SK-MEL-5 (cell line): ENCODE results near the gene HOXD4. TPM values are rescaled to one million over a fixed set of nuclear protein-coding genes. Genes with fewer than 3 reads are reported as not detected.

Experiments used
- DNase-seq: peaks from one replicate; pipeline ENCODE4 v3.0.0-alpha.2; 2016; ENCODE audit warnings: low read depth, low spot score
- in situ Hi-C: cut with HindIII; loops from 2 replicates; pipeline ENCODE4 v1.10.0; 2016; ENCODE audit warnings: low sequenced_read_pairs, high pct_unique_total_duplicates, low pct_unique_long_range_greater_than_20kb
- total RNA-seq: library from RNA; depleted of rRNA; stranded (reverse); fragments of >200 nt; shearing (Covaris generic); gene quantifications from 2 replicates; pipeline ENCODE4 v1.2.3, GENCODE V29; 2014

HOXD4 gene
- total RNA-seq, 1 experiment from 2014 or later: 4.2 TPM

DNA sequence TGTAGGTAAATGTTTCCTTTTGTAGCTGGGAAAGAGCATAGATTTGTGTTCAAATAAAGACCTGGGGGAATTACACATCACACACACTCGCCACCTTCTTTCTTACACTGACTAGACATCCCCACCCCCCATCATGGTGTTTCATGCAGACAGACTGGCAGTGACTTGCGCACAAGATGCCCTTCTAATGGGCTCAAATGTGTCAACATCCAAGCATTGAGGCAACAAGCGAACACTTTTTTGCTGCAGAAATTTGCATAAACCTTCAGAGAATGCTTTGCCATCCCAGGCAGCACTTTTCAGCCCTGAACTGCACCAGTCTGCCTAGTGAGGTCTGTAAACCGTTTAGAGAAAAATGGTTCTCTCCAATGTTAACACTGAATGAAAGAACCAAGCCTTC lies 17.3 kb upstream of the HOXD4 start:
- in situ Hi-C loops: no loop called here
- no peak for DNase-seq

DNA sequence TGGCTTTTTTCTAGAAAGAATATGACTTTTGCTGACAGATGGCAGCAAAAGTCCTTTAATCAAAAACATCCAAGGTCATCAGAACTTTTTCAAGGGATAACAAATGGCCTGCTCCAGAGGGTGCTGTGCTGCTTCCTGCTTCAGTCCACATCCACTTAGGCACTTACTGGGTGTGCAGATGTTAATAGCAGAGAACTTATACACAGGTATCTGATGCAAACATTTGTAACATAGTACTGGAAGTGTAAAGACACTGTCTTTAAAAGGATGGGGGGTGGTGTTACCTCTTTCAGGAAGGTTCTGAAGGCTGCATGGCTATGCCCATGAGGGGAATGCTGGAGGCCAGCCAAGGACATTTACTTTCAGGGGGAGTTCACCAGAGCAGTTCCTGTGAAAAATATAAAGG lies 16.3 kb upstream of the HOXD4 start:
- in situ Hi-C loops: no loop called here
- DNase-seq: peak; percentile 38

DNA sequence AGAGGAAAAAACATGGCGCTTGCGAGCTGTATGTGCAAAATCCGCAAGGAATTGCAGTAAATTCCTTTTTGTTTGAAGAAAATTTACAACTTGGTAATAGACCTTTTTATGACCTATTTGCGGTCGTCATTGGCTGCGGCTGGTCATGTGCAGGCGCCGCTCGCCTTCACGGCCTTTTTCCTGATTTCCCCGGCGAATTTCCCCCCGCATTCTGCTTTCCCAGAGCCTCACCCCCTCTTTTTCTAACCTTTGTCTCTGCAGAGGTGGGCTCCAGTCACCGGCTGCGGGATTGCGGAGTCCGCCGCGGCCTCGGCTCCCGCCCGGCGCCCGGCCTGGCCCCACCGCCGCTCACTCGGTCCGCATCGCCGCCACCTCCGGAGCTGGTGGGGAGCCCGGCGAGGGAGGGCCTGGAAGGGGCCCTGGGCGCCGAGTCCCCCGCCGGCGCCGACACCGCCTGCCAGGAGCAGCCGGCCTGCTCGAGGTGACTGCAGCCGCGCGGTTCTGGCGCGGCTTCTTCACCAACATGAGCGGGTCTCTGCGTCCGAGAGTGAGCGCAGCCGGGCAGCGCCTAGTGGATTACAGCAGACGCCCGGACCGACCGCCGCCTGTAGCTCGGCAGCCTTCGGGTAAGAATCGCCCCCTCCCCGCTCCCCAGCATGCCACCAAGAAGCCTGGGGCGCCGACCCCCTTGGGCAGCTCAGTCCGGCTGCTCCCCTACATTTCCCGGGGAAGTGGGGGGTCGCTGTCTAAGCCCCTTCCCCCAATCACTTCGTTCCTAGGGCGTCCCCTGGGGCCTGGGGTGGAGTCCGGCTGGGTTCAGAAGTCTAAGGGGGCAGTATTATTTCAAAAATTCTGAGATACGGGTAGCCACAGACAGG lies 14.7 kb upstream of the HOXD4 start:
- peak; percentile 26 for DNase-seq
- in situ Hi-C loops: no loop called here

DNA sequence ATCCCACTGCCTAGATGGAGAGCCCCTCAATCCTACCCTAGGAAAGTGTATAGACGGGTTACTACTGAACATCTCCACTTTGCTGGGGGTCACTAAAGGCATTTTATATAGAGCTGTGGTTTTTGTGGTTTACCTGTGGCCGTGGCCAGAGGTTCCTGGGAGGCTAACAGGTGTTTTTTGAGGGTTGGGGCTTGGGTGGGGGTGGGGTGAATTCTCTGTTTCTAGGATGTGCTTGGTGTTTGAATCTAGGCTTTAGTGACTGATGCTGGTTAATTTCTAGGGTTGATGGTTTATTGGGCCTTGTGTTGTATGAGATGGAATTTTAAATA lies 14.1 kb upstream of the HOXD4 start:
- DNase-seq: no peak
- in situ Hi-C loops: no loop called here

DNA sequence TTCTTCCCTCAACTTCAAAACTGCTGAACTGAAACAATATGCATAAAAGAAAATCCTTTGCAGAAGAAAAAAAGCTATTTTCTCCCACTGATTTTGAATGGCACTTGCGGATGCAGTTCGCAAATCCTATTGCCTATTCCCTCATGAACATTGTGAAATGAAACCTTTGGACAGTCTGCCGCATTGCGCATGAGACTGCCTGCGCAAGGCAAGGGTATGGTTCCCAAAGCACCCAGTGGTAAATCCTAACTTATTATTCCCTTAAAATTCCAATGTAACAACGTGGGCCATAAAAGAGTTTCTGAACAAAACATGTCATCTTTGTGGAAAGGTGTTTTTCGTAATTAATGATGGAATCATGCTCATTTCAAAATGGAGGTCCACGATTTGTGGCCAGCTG lies 13.4 kb upstream of the HOXD4 start:
- DNase-seq: no peak
- in situ Hi-C loops: no loop called here

DNA sequence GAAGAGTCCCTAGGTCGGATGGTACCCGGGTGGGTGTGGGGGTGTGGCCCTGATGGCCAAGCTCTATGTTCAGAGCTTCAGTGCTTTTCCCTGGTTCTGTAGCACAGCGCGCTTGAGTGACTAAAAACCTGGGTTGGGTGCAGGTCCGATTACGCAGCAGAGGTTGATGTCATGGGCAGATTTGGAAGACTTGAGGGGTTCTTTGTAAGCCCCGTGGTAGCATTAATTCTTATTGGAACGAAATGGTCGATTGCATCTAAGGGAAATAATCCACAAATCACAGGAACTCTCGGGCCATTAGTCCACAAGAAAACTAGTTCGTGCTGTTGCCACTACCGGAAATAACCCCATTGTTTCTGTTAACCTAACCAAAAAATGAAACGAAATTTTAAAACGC lies 12.8 kb upstream of the HOXD4 start:
- DNase-seq: no peak
- in situ Hi-C loops: no loop called here

DNA sequence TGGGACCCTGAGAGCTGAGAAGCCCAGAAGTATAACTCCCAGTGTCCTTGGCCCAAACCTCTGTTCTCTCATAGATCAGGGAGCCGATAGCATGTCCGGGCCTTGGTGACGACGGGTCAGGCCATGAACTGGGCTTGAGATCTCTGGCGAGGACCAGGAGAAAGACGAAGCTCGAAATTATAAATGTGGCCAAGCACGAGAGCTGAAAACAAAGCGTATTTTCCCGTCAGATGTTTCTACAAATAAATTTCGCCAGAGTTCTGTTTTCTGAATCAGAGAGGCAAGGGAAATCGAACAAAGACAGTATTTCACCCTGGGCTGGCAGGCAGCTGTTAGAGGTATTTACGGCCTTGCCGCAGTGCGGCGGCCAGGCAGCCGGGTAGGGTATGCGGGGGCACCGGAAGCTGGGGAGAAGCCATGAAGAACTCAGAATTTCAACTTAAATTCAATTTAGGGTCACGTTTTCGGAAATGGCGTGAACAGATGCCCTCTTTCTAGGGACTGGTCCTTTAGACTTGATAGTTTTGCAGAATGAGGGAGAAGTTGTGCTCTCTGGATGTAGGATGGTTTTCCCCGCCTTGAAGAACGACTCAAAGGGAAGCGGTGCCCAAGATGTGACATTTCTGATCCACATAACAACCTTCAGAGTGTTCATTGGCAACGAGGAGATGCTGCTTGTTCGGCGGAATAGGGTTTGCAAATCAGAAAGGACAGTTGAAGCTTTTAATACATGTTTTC lies 12.3 kb upstream of the HOXD4 start:
- DNase-seq: no peak
- in situ Hi-C loops: no loop called here

DNA sequence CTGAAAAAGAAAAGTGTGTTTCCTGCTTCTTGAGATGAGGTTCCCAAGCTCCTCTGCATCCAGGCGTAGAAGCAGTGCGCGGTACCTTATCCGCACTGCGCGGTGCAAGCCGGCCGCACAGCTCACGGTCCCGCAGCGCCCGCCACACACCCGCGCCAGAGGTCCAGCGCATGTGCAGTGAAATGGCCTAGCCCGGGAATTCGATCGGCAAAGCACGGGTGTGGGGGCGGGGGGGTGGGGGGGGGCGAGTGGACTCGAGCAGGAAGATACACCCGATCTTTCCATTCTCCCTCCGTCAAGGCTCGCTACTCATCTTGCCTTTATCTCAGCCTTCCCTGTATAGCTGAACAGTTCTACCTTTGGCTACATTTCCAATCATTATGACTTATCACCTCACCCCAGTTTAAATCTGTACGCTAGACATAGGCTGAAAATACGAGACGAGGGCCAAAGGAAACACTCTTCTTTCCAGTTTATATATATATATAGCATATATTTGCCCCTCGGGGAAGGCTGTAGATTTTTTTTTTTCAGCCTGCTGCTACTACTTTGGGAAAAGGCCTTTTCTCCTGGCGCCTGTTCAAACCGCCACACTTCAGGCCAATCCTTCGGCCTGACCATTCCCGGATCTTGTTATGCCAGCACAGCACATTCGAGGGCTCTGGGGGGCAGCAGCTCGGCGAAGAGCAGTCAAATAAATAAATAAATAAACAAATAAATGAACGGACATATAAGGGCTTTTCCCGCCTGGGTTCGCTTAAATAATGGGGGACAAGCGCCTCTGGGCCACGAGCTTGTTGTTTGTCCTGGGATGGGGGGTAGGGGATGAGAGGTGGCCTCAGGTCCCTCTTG lies 11.5 kb upstream of the HOXD4 start:
- no peak for DNase-seq
- in situ Hi-C loops: no loop called here

DNA sequence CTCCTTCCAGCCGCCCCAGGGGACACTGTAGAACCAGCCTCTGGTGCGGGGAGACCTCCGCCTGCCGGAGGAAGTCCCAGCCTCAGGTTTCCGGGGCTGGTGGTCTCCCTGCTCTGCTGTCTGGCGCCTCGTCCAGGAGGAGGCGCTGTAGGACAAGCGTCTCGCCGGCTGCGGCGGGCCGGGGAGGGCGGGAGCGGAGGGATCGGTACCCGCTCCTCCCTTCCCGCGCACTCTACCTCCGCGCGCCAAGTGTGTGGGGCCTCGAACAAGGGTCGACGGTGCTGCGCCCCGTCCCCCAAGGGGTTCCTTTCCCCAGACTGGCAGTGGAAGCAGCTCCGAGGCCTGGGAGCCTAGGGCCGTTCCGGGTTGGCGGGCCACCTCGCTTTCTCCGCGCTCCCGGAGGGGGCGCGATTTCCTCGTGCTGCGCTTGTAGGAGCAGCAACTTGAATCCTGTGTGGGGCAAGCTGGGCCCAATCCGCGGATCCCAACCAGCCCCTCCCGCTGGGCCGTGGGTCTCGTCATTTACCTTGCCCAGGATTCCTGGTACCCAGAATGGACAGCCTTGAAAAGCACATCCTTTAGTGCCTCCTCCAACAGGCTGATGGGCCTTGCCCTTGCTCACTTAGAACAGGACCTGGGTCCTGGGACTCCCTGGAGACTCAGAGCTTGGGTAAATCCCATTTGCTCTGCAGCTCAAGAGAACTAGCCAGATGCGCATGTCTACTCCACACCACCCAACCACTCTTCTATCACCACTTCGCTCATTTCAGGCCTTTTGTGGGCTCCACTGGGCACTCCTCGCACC lies 10.6 kb upstream of the HOXD4 start:
- in situ Hi-C loops: no loop called here
- DNase-seq: peak; percentile 80

DNA sequence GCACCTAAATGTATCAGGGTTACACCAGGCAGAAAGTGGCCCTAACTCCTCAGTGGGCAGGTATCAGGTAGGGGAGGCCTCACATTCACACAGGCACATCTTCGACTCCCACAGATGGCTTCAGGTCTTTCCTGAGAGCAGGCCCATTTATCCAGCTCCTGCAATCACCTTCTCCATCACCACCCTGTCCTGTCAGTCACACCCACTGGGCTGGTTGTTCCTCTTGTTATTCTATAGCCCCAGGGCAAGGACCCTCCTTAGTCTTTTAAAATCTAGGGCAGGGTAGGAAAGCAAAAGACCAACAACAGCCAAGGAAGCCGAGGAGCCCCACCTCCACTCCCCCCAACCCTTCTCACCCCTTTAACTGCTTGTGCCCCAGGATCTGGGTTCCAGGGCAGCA lies 9.1 kb upstream of the HOXD4 start:
- DNase-seq: no peak
- in situ Hi-C loops: no loop called here

DNA sequence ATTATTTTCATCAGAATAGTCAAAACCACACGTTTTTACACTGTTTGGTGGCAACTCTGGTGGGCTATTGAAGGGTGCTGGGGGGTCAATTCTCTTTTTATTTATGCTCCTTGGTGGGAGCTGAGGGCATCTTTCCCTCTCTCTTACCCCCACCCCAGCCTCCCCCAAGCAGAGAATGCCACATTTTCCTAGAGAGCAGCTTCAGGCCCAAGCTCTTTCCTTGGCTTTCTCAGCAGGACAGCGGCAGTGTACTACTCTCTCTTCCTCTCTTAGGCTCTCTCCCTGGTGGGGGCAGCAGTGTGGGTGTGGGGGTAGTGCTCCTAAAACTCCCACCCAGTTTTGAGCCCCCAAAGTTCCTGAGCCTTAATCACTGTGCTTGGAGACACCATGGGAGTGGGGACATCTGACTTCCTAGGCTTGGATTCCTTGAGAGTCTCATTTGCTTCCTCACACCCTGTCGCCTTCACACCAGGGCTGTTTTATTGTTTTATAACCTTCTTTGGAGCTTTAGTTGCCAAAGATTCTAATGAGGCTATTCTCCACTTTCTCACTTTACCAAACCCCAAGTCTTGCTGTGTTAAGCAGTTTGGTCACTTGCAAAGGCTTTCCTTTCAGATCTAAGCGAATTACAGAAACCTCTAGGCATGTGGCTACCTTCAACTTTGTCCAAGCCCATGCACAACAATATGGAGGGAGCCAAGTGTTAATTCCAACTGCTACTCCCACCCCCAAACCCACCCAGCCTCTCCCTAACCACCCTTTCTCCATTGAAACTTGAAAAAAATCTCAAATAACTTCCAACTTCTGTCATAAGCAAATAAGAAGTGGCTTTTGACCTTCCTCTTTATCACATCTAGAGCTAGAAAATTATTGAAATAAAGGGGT lies 6.0 kb upstream of the HOXD4 start:
- DNase-seq: no peak
- in situ Hi-C loops: no loop called here

DNA sequence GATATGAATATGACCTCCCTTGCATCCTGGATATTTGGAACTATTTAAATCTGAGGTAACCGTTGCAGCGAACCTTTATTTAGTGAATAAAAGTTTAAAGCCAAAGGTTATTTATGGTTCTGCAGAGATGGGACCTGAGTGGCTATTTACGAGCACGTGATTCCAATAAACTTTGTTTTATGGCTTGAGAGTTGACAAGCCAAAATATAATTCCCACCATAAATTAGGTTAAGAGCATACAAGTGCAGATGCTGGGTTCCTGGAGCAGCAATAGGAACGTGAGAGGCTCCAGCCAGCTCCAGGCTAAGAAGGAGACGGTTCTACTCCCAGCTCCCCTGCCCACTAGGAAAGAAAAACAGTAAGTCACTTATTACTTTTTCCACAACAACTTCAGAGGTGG lies 5.2 kb upstream of the HOXD4 start:
- DNase-seq: no peak
- in situ Hi-C loops: no loop called here

DNA sequence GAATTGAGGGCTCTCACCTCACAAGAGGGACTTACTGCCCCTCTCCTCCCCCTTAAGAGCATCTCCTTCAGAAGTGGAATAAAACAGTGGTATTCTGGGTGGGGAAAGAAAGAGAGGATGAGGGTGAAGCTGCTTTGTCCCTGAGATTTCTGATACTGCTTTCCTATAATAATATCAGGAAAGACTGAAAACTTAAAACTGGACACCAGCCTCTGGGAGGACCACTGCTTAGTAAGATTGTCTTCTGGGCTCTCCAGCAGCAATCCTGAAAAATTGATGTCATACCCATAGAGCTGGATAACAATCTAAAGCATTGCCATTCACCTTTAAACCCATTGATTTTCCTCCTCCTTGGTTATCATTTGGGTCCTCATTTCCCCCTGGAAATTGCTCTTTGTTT lies 4.7 kb upstream of the HOXD4 start:
- DNase-seq: no peak
- in situ Hi-C loops: no loop called here

DNA sequence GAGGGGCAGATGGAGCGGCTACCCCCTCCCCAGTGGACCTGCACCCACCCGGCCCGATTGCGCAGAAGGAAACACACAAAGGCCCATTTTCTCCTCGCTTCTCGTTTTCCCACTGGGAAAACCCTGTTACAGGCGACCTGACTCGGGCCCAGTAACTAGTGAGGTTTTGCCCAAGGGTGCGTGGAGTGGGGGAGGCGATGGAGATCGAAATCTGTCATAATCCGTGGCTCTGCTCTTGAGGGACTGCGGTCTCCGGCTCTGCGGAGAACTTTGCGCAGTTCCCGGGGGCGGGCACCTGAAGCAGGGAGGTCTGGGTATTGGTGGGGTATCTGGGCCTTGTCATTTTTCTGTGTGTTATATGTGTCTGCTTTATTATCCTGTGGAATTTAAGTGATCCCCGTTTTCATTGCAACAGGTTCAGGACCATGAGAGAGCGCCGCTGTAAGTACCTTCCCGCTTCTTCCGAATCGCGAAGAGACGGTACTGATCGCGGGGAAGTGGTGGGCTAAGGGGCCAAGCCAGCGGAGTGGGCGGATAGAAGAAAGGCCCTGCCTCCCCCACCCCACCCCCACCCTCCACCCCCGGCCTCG lies 4.0 kb upstream of the HOXD4 start:
- in situ Hi-C loops: no loop called here
- DNase-seq: no peak

DNA sequence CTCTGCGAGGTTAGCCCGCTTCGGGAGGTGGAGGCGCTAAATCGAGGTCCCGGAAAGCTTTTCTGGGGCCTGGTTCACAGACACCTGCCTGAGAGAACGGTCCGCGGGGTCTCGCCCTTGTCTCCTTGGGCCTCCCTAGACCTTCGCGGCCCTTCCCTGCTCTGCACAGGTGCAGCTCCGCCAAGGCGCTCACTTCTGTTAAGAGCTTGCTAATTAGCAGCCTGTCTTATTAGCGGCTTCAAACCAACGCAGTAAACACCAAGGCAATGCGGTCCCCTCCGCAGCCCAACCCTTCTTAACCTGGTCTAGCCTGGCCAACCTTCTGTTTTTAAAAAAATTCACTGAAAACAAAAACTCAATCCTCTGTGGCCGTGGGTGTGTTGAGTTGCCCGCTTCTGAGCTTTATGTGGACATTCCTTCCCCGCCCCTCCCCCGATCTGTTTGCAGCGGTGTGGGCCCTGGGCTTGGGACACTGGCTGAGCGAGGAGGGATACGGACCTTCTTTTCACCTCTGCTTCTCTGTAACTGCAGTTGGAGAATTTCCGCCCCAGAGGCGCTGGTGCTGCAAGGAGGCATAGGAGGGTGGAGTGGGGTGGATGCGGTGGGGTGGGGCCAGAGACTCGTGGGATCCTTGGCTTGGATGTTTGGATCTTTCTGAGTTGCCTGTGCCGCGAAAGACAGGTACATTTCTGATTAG lies 3.4 kb upstream of the HOXD4 start:
- in situ Hi-C loops: no loop called here
- no peak for DNase-seq
